T-helper 2 cell (primary cell): Measurements from ENCODE around the gene NACC2.

Experiments
- DNase-seq, 5 experiments: peaks; one replicate each; pipeline versions ENCODE4 v3.0.0 to v3.0.0-alpha.2; 2012 to 2022

NACC2 gene

GRCh38 chr9:136007934-136008692 lies 87.0 kb downstream of the NACC2 start:
- no peak for DNase-seq

GRCh38 chr9:136007276-136007933 lies 87.7 kb downstream of the NACC2 start:
- DNase-seq = no peak

- DNase-seq = no peak
Measured at GRCh38 chr9:136006169-136006568, 88.9 kb downstream of the NACC2 start.

- DNase-seq = no peak
Measured at GRCh38 chr9:136004712-136005111, 90.4 kb downstream of the NACC2 start.

GRCh38 chr9:136004219-136004618 lies 90.9 kb downstream of the NACC2 start:
- no peak for DNase-seq

GRCh38 chr9:136003411-136004218 lies 91.5 kb downstream of the NACC2 start:
- no peak for DNase-seq

GRCh38 chr9:136002881-136003280 lies 92.2 kb downstream of the NACC2 start:
- no peak for DNase-seq

GRCh38 chr9:136002215-136002614 lies 92.9 kb downstream of the NACC2 start:
- DNase-seq = no peak

- DNase-seq = no peak
Measured at GRCh38 chr9:136001231-136001630, 93.9 kb downstream of the NACC2 start.

- DNase-seq = no peak
Measured at GRCh38 chr9:135998410-135999071, 96.5 kb downstream of the NACC2 start.

- DNase-seq = no peak
Measured at GRCh38 chr9:135998016-135998380, 97.1 kb downstream of the NACC2 start.

- DNase-seq = no peak
Measured at GRCh38 chr9:135997090-135998015, 97.7 kb downstream of the NACC2 start.

- DNase-seq = no peak
Measured at GRCh38 chr9:135995816-135996215, 99.3 kb downstream of the NACC2 start.

GRCh38 chr9:135994501-135995192 lies 100.4 kb downstream of the NACC2 start:
- DNase-seq = peak in 1 of 5 experiments; percentile 18

- DNase-seq = no peak
Measured at GRCh38 chr9:135993765-135994500, 101.2 kb downstream of the NACC2 start.

GRCh38 chr9:135993409-135993742 lies 101.7 kb downstream of the NACC2 start:
- DNase-seq = no peak

GRCh38 chr9:135992486-135993408 lies 102.3 kb downstream of the NACC2 start:
- peak in 2 of 5 experiments; percentile 11 to 23 for DNase-seq

GRCh38 chr9:135991771-135992170 lies 103.3 kb downstream of the NACC2 start:
- no peak for DNase-seq
